ENCODE measurements around the gene DNHD1.
A peak's percentile ranks its signal among the peaks of the same experiment; 100 is the strongest.

DNHD1 gene

GRCh38 chr11:6587360-6587953, 90.4 kb downstream of the DNHD1 start:
- no peak for DNase-seq (ENCODE audit: low read depth in 2 of 2)

DNA sequence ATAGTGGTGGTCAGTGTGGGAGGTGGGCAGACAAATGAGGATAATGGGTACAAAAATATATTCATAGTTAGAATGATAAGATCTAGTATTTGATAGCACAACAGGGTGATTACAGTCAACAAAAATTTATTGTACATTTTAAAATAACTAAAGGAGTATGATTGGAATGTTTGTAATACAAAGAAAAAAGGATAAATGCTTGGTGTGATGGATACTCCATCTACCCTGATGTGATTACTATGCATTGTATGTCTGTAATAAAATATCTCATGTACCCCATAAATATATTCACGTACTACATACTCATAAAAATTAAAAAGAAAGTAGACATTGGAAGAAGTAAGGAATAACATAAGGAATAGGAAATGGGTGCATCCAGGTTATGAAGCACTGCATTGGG, 90.9 kb downstream of the DNHD1 start:
- DNase-seq (ENCODE audit: low read depth in 2 of 2): no peak

GRCh38 chr11:6594142-6594768, 97.2 kb downstream of the DNHD1 start:
- DNase-seq (ENCODE audit: low read depth in 2 of 2): no peak

DNA sequence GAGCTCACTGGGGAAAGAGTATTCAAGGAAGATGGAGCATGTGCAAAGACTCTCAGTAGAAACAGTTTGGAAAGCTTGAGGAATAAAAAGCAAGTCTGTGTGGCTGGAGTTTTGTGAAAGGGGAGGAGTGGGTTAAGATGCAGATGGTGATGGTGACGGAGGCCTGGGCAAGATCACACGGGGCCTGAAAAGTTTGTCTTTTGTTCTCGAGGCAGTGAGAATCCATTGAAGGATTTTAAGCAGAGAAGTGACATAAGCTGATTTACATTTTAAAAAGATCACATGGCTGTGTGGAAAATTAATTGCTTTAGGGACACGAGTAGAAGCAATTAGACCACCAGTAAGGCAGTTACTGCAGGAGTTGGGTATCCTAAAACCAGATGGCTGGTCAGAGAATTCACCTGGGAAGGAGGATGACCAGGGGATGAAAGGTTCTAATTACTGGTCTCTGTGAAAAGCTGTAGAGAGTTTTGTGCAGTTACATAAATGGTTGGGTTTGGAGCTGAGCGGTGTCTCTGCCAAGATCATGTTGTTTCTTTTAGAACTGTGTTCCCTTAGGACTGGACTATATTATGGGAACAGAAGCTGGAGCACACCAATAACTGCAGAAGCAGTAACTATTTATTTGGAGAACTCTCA, 99.3 kb downstream of the DNHD1 start:
- no peak for DNase-seq (ENCODE audit: low read depth in 2 of 2)

DNA sequence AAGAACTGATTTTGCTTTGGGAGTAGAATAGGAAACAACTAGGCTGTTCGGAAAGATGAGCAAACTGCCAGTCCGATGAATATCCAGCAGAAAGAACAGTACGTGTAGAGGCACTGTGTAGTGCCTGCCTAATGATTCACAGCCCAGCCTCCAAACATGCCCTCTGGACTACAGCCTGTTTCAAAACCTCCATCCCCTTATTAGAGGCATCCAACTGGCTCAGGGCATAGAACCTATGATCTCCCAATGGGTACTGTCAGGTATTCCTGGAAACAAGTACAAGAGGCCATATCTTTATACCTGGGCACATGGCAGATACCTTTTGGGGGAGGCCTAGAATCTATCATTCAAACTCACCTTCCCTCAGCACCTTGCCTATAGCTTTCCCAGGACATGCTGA, 101.5 kb downstream of the DNHD1 start:
- DNase-seq (ENCODE audit: low read depth in 2 of 2): no peak

DNA sequence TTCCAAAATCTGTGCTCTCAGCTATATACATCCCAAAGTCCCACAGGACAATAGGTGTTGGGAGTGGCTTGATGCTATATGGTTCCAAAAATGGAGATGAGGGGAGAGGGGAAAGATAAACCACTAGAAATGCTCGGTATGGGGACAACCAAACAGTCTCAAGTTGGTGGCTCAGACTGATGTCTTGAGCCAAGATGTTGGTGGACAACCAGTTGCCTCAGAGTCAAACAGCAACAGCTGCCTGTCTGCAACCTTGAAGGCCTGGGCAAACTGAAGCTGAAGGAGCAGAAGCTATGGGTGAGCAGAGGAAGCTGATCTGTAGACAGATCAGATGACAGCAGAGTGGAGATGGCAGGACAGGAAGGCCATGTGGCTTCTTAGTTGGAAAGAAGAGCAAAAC, 102.4 kb downstream of the DNHD1 start:
- no peak for DNase-seq (ENCODE audit: low read depth in 2 of 2)

DNA sequence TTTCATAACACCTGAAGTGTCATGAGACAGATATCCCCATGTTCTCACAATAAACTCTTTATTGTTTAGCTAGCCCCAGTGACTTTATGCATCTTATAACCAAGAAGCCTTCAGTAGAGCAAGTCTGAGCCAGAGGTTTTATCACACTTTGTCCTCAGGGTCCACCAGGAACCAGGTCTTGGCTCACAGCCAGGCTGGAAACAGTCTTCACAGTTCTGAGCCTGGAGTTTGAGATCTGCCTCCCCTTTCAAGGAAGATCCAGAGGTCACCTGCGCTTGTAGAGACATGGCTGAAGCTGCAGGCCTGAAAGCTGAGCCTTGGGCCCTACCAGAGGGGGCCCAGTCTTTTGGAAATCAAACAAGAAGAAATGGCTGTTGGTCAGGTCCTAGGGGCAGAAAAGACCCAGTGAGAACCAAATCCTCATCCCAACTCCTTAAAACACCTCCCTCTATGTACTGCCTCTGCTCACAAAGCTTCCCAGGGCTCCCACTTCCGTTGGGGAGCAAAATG, 102.9 kb downstream of the DNHD1 start:
- no peak for DNase-seq (ENCODE audit: low read depth in 2 of 2)

DNA sequence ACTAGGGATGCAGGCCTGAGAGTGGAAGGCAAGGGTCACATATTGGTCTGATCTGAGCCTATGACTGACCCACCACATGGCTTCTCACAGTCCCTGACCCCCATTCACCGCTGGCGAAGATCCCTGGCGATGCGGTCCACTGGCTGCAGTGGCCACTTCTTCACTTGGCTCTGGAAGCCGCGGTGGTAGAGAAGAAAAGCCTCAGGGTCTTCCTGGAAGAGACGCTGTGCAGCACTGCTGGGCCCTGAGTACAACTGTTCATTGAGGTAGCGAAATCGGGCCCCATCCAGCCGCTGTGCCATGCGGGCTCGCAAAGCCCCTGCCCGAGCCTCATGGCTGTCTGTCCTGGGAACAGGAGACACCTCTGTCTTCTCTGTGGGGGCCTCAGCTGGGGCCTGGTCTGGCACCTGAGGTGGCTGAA, 104.0 kb downstream of the DNHD1 start:
- DNase-seq (ENCODE audit: low read depth in 2 of 2): no peak

DNA sequence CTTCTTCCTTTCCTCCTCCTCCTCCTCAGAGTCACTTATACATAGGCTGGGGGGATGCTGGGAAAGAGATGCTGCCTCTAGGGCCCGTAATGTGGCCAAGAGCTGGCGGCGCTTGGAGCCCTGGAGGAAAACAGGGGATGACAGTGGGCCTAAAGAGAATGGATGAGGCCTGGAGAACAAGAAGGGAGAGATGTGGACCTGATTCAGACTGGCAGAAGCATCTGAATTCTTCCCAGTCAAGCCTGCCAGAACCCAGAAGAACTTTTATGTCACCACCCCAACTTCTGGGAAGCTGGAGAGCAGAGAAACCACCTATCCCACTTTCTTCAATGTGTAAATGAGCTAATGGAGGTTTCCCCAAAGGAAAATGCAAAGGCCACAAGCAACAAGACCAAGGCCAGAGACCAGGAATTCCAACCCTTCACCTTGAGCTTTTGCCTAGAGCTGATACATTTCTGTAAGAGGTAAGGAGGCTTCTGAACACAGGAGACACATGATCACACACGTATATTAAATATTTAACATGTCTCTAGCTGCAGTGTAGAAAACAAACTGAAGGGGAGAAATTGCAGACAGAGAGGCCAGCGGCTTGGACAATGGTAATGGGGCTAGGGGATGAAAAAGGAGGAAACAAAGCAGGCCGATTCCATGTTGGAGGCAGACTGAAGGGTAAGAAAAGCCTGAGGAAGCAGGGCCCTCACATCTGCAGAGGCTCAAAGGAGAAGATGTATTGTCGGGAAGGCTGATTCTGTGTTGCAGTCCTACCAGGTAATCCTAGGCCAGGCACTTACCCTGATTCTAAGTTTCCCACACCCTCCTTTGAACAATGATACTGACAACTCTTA, 105.2 kb downstream of the DNHD1 start:
- DNase-seq (ENCODE audit: low read depth in 2 of 2): no peak

DNA sequence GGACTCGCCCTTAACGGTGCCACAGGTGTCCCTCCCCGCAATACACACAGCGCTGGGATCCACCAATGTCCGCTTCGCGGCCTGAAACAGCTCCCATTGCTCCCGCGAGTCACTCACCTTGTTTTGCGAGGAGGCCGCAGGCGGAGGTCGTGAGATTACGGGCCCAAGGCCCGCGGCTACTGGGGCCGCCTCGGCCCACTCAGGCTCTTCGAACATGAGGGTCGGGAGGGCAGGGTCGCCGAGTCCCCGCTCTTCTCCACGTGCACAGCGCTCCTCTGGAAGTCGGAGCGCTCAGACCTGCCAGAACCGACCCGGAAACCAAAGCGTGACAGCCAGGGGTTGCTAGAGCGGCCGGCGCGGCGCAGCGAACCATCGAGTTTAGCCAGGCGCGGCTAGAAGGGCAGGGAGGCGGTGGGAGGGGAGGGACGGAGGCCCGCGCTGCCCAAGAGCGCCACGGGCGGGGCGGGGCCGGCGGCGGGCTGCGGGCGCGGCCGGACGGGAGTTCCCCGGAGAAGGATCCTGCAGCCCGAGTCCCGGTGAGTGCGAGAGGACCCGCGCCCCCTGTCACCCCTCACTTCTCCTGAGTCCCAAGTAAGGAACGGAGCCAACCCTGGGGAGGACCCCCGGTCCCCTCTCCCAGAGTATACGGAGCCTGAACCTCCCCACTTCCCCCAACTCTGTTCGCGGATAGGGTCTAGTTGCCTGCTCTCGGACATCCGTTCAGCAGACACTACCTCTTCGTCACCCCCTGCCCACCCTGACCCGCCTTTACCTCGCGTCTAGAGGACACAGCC, 106.4 kb downstream of the DNHD1 start, which contains the start of the genes ILK and RRP8:
TSS of gene ILK (plus strand) at position 488 of the 794 bp plus-strand sequence. CDS start 498 bp downstream, outside the sequence.
TSS of gene RRP8 (minus strand) at position 330 of the 794 bp plus-strand sequence. CDS start at position 216, 114 bp downstream.
- peak; percentile 69 to 74 for DNase-seq (ENCODE audit: low read depth in 2 of 2)

GRCh38 chr11:6604081-6604626, 107.1 kb downstream of the DNHD1 start:
- peak in 1 of 2 experiments; percentile 36 for DNase-seq (ENCODE audit: low read depth in 2 of 2)

- no peak for DNase-seq (ENCODE audit: low read depth in 2 of 2)
These were observed 107.7 kb downstream of the DNHD1 start for GRCh38 chr11:6604790-6605189.

GRCh38 chr11:6606471-6607189, 109.5 kb downstream of the DNHD1 start:
- DNase-seq (ENCODE audit: low read depth in 2 of 2): peak; percentile 88 to 89

GRCh38 chr11:6607190-6607795, 110.2 kb downstream of the DNHD1 start:
- peak in 1 of 2 experiments; percentile 26 for DNase-seq (ENCODE audit: low read depth in 2 of 2)

DNA sequence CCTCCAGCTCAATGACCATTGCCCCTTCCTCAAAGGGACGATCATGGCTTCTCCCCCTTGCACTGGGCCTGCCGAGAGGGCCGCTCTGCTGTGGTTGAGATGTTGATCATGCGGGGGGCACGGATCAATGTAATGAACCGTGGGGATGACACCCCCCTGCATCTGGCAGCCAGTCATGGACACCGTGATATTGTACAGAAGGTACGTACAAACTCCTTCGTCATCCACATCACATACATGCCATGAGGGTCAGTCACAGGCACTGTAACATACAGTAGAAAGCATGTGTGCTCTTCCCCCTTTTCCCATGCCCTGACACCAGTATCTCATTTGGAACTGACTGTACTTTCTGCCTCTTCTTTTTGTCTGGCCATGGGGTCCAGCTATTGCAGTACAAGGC, 110.9 kb downstream of the DNHD1 start:
- DNase-seq (ENCODE audit: low read depth in 2 of 2): no peak

DNA sequence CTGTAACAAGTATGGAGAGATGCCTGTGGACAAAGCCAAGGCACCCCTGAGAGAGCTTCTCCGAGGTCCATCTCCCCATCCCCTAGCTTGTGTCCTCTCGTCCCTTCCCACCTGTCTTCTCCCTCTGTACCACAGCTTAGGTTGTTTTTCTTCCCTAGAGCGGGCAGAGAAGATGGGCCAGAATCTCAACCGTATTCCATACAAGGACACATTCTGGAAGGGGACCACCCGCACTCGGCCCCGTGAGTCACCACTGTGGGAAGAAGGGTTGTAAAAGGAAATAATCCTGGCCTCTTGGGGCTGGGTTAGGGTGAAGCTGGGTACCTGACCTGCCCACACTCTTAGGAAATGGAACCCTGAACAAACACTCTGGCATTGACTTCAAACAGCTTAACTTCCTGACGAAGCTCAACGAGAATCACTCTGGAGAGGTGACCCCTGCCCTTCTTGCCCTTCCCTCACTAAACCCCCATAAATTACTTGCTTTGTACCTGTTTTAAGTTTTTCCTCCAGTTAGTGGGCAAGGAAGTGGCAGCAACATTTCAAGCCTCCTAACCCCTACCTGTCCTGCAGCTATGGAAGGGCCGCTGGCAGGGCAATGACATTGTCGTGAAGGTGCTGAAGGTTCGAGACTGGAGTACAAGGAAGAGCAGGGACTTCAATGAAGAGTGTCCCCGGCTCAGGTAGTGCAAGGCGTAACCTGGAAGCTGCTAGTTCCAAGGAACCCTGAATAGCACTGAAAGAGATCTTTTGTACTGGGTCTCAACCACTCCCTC, 111.8 kb downstream of the DNHD1 start:
- DNase-seq (ENCODE audit: low read depth in 2 of 2): no peak

- no peak for DNase-seq (ENCODE audit: low read depth in 2 of 2)
These were observed 112.5 kb downstream of the DNHD1 start for GRCh38 chr11:6609502-6610015.

DNA sequence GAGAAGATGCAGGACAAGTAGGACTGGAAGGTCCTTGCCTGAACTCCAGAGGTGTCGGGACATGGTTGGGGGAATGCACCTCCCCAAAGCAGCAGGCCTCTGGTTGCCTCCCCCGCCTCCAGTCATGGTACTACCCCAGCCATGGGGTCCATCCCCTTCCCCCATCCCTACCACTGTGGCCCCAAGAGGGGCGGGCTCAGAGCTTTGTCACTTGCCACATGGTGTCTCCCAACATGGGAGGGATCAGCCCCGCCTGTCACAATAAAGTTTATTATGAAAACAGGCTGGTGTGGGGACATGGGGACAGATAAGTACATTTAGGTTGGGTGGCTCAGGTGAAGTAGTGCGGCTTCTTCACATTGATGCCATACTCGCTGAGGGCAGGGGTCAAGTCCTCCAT, 113.5 kb downstream of the DNHD1 start:
- DNase-seq (ENCODE audit: low read depth in 2 of 2): no peak
